Measurements from ENCODE around the gene RAD51B.

DNA sequence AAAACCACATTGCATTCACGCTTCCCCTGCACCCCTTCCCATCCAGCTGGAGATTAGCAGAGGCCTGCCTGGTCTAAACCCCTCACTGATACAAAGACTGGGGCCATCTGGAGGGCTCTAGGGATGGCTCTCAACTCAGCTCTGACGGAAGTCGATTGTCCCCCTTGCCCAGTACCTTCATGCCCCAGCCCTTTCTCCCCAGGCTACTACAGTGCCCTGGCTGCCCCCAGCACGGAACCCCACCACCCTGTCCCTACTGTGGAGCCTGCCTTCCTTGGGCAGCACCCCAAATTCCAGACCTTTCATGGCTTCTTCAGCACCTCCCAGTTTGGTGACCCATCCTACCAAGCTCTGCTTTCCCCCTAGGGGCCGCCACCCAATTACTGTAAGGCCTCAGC lies 947.7 kb downstream of the RAD51B start:
- TF ChIP-seq POLR2A (IDR thresholded peaks at IDR 0.05) (no peak), POLR2AphosphoS5 (IDR thresholded peaks at IDR 0.05) (no peak)
- TF ChIP-seq, protein P1, sequence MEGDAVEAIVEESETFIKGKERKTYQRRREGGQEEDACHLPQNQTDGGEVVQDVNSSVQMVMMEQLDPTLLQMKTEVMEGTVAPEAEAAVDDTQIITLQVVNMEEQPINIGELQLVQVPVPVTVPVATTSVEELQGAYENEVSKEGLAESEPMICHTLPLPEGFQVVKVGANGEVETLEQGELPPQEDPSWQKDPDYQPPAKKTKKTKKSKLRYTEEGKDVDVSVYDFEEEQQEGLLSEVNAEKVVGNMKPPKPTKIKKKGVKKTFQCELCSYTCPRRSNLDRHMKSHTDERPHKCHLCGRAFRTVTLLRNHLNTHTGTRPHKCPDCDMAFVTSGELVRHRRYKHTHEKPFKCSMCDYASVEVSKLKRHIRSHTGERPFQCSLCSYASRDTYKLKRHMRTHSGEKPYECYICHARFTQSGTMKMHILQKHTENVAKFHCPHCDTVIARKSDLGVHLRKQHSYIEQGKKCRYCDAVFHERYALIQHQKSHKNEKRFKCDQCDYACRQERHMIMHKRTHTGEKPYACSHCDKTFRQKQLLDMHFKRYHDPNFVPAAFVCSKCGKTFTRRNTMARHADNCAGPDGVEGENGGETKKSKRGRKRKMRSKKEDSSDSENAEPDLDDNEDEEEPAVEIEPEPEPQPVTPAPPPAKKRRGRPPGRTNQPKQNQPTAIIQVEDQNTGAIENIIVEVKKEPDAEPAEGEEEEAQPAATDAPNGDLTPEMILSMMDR (IDR thresholded peaks at IDR 0.05), result no peak
